GM19351 (cell line): ENCODE data around the gene APH1A.
"Not testable (repeated sequence)": the region's sequence is repeated elsewhere in the genome, so short reads cannot be mapped to it uniquely, and the experiment has no call there.

Experiments
- ATAC-seq: cut with Tn5 transposase; IDR thresholded peaks from one replicate; pipeline ENCODE4 v1.9.1; 2021; ENCODE audit warnings: mild to moderate bottlenecking, moderate library complexity; ENCODE audit not compliant: unreplicated experiment

Gene APH1A

DNA sequence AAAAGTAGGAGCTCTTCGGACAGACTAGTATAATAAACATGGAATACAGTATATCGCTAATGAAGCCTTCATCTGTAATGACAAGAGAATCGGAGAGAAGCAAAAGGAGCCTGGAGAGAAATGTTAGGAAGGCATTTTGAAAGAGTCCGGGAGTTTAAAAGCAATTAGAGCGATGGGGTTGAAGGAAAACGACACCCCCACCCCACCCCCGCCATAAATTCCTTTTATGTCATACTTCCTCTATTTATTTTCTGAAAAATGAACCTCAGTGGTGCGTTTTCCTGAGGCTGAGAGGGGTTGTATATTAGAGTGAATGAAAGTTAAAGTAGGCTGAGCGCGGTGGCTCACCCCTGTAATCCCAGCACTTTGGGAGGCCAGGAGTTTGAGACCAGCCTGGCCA lies 635 bp upstream of the APH1A start:
- no peak for ATAC-seq

DNA sequence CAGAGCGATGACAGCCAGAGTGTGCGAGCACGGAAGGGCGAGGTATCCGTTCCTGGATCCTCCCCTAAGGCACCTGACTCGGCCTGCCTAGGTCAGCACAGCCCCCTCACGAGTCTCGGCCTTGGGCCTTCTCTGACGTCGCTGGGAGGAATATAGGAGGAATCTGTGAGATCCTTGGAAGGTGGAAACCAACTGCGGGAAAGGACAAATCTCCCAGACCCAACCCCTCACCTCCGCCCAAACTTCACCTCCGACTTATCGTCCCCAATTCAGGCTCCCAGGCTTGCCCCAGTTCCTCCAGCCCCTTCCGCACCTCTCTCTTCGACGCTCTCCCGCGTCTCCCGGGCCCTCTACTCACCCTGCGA lies 494 bp downstream of the APH1A start:
- peak; percentile 21 for ATAC-seq

DNA sequence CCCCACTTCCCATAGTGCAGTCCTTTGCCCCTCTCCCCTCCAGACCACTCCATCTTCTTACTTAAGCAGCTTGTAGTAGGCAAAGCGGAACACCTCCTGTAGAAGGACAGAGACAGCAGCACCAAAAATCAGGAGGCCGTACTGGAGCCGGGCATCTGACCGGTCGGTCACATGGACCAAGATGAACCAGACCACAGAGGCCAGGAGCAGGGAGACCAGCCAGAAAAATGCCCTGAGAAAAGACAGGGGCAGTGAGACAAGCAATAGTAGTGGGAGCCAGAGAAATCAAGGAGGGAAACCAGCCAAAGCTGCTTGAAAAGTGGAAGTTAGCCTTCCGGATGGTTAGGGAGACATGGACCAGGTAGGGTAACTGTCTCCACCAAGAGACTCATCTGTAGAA lies 920 bp downstream of the APH1A start:
- no peak for ATAC-seq

DNA sequence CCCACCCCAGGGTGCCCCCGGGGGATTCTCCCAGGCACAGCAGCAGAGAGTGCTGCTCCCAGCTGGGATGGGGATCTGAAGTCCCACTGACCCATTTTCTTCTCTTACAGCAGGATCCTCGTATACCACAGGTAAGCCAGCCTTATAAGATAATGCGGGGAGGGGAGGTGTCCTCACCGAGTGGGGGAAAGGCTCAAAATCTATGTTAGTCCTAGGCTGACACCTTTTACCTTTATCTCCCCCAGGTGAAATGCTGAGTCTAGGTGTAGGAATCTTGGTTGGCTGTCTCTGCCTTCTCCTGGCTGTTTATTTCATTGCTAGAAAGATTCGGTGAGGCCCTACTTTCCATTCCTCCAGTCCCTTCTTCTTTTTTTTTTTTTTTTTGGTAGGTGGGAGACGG lies 5.3 kb downstream of the APH1A start:
- ATAC-seq: no peak

DNA sequence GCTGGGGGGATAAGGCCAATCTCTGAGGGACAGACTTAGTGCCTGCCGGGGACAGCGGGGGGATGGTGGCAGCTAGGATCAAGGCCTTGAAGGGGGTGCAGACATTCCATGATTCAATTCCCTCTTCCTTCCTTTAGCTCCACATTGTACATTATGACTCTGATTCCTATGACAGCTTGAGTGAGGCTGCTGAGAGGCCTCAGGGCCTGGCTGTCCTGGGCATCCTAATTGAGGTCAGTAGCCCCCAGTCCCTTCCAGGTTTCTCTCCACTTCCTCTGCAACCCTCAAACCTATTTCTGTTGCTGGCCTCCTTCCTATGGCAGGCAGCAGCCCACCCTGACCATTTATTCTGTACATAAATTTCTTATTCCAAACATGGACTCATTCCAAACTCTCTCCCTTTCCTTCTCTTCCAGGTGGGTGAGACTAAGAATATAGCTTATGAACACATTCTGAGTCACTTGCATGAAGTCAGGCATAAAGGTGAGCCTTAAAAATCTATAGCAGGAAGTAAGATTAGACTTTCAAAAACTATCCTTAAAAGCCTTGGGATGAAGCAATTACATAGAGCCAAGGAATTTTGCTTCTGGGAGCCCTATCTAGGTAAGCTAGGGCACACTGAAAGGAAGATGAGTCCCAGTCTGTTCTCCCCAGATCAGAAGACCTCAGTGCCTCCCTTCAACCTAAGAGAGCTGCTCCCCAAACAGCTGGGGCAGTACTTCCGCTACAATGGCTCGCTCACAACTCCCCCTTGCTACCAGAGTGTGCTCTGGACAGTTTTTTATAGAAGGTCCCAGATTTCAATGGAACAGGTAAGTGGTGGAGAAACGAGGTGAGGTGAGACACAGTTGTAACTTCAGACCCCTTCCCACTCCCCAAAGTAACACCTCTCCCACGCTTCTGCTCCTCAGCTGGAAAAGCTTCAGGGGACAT lies 6.2 kb downstream of the APH1A start:
- ATAC-seq: no peak

DNA sequence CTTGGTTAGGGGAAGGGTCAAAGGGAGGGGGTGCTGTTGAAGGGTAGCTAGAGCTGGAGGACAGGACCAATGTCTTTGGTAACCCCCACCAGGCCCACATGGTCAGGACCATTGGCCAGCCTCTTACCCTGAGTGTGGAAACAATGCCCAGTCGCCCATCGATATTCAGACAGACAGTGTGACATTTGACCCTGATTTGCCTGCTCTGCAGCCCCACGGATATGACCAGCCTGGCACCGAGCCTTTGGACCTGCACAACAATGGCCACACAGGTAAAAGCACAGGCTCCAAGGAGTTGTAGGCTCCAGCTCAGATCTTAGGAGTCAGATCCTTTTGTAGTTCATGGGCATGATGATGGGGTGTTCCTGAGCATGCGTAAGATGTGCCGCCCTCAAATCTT lies 7.4 kb downstream of the APH1A start:
- no peak for ATAC-seq

DNA sequence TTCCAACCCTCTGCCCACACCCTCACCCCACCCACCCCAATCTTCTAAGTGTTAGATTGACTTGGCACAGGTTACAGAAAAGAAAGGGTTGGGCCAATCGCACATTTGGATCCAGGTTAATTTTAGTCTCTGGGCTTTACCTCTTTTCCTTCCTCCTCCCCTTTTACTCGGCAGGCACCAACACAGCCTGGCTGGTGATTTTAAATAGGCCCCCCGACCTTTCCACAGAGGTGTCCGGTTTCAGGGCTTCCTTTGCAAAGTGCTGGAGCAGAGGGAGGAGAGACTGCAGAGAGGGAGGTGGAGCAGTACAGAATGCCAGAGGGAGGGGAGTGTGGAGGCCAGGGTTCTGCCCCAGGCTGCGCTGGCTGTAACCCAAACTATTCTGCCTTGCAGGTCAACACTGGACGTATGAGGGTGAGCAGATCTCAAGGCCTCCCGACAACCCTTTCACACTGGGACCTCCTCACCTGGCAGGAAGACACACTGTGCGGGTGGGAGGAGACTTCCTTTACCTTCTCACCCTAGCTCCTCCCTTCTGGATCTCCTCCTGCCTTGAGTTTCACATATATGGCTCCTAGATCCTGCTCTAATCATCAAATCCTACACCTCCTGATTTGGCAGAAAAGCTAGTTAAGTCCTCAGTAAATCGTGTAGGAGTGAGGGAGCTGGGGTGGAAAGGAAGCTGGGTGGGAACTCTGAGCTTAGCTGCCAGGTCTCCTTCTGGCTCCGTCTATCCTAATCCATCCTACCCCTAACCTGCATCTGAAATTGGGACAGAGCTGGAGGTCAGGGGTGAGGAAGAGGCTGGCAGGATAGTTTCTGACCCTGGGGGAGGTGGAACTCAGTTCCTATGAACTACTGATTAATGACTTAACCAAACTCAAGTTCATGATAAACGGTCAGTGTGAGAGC lies 8.8 kb downstream of the APH1A start:
- ATAC-seq: no peak

DNA sequence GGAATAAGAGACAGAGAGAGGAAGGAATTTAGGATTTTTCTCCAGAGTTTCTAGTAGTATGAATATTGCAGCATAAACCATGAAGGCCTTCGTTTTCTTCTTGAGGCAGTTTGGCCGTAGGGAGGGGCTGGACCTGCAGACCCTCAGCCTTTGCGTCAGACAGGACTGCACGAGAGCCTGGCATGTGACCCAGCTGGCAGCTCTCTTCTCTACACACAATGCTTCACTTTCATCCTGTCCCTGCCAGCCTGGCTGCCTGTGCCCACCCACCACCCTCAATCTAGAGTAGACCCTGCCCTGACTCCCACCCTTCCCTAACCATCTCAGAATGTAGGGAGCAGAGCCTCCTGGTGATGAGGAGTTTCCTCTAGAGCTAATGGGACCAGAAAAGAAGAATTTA lies 9.6 kb downstream of the APH1A start:
- no peak for ATAC-seq

DNA sequence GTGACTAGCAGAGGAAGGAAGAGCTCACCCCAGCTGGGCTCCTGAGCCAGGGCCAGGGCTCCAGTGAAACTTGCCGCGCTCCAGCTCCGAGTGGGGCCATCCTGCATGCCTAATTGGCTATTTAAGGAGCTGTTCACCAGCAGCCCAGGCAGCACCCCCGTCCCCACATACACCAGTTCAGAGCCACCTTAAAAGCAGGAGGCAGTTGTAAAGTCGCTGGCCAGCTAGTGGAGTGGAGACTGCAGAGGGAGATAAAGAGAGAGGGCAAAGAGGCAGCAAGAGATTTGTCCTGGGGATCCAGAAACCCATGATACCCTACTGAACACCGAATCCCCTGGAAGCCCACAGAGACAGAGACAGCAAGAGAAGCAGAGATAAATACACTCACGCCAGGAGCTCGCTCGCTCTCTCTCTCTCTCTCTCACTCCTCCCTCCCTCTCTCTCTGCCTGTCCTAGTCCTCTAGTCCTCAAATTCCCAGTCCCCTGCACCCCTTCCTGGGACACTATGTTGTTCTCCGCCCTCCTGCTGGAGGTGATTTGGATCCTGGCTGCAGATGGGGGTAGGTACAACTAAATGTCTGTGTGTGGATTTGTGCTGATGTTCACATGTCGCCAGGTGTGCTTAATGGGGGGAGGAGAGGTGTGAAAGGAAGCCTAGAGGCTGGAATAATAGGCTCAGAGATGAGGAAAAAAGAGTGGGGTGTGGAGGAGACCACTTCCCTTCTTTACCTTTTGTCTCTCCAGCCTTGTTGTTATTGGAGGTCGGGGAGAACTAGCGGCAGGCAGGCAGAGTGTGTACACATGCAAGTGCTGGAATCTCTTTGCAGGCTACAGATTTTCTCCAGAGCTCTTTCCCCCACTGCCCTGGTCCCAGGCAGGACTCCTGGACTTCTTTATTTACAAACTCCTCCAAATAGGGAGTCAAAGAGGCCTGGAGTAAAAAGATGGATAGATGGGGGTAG lies 10.9 kb downstream of the APH1A start, which contains the start of gene CA14:
TSS of gene CA14 (plus strand) at position 151 of the 962 bp plus-strand sequence. CDS start at position 506, 355 bp downstream.
- no peak for ATAC-seq

DNA sequence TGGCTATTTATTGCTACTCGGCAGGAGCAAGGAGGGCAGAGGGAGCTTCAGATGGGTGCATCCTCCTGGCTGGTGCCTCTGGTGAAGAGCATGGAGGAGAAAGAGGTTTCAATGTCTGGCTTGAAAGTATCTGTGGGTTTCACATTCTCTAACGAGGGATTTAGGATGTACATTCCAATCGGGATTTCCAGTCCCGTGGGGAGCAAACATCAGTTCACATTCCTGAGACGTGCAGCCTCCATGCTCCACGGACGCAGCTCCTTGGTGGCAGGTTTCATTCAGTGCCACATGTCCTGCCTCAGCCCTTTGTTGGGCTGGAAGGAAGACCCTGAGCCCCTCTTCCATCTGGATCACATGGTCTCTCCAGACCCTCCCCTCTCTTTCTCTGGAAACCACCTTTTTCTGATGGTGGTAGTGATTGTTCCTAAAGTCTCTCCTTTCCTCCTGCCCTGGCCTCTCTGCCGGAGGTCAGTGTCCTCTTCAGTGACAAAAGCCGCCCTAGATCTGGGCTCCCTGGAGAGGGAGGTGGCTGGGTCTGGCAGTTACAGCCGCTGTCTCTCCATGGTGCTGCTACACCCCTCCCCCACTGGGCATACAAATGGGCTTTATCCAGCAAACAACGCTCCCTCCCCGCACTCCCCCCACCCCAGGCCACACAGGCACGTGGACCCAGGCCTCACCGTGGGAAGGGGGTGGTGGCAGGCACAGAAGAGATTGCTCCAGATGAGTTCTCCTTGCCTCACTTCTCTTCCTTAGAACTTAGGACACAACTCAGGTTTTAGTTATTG lies 12.1 kb downstream of the APH1A start:
- no peak for ATAC-seq

DNA sequence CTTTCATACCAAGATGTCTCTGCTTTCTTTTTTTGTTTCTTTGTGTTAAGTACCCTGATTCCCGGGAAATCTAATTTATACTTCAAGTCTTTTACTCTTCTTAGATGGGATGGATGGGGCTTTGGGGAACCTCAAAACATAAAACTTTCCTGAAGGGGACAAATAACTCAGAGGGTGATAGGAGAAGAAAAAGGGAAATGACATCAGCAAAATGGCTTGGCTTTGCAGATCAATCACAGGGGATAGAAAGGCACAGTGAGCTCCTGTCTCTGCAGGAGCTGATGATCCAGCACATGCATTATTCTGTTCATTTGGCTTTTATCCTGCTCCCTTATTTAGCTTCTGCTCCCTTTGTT lies 12.6 kb downstream of the APH1A start:
- no peak for ATAC-seq

DNA sequence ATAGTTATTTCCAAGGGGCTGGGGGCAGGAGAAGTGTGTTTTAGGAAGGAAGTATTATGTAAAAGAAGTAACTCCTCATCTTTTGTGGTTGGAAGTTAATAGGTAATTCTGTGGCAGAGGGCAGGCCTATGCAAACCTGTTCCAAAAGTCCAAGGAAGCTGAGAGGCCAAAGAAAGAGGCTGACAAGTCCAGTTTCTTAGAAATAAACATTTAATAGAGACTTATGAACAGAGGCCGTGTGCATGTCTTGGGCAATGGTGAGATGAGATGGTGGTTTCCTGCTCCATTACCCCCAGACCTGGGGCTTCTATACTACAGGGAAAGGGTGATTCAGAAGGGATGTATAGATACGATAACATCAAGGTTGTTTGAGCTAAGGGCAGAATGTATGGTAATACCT lies 18.9 kb downstream of the APH1A start:
- no peak for ATAC-seq

DNA sequence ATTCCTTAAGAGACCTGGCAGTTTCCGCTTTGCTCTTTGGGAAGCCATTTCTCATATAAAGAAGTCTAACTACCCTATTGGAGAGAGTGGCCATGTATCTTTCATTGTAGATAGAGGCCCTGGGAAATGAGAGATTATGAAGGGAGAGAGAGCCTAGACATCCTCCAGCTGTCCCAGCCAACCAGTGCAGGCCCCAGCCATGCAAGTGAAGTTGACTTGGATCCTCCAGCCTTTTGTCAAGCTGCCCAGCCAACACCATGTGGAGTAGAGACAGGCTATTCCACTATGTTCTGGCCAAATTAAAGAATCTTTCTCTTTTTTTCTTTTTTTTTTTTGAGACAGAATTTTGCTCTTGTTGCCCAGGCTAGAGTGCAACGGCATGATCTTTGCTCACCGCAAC lies 25.8 kb downstream of the APH1A start:
- ATAC-seq: no peak

DNA sequence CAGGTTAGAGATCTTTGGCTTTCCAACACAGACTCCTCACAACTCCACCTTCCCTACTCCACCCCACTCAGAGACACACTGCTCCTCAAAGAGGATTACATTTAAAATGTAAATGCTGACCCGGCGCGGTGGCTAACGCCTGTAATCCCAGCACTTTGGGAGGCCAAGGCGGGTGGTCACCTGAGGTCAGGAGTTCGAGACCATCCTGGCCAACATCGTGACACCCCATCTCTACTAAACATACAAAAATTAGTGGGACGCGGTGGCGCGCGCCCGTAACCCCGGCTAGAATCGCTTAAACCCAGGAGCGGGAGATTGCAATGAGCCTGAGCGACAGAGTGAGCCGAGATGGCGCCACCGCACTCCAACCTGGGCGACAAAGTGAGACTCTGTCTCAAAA lies 31.1 kb downstream of the APH1A start:
- no peak for ATAC-seq

DNA sequence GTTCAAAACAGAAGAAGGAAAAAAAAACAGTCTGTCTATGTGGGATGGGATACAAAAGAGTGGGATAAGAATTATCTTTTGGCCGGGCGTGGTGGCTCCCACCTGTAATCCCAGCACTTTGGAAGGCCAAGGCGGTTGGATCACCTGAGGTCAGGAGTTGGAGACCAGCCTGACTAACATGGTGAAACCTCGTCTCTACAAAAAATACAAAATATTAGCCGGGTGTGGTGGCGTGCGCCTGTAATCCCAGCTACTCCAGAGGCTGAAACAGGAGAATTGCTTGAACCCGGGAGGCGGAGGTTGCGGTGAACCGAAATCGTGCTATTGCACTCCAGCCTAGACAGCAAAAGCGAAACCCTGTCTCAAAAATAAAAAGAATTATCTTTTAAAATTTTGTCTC lies 31.6 kb downstream of the APH1A start:
- not testable (repeated sequence) for ATAC-seq

DNA sequence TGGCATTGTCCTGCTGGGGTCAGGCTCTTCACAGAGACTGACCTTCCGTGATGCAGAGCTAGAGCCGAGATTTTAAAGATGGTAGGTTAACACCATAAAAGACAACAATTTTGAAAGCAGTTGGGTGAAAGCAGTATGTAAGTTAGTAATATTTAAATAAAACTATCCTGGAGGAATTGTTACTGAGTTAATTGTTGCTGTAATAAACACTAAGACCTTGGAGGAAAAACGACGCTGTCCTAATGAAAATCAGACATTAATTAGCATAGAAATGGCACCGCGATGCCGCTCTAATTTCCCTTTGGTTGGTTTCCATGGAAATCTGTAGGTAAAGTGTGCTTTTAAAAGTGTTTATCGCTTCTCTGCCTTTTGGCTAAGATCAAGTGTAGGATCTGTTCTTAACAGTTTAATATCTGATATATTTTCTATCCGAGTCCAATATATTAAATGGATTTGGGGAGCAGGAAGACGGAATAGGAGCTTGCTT lies 32.2 kb downstream of the APH1A start:
- no peak for ATAC-seq

DNA sequence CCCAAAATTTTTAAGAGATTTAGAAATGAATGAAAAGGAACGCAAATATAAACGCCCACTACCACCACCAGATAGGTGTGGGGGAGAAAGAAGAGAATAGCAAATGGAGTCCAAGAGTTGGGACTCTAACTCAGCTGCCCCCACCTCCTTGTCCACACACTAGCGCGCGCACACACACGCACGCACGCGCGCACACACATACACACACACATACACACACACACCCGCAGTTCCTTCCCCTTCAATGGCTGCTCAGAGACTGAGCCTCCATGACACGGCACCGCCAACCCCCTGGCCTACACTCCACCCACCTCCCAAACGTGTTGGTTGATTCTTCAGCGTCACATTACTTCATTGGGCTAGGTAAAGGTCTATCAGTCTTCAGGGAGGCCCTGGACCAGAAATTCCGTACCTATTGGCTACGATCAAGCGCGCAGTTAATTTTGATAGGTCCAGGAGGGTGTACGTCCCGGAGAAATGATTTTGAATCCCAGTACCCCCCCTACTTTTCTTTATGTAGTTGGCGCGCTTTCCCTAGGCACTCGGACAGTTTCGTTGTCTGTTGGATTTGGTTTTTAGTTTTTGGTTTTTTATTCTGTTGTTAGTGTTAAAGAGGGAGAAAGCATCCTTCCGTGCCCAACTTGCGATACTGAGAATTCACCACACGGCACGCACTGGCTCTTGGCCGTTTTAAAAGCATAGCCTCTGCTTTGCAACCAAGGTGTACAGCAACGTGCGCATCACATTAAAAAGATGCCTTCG lies 32.8 kb downstream of the APH1A start, which contains the start of gene ANP32E:
TSS of gene ANP32E (minus strand) at position 261 of the 762 bp plus-strand sequence. CDS start 326 bp downstream, outside the sequence.
- peak; percentile 81 for ATAC-seq

DNA sequence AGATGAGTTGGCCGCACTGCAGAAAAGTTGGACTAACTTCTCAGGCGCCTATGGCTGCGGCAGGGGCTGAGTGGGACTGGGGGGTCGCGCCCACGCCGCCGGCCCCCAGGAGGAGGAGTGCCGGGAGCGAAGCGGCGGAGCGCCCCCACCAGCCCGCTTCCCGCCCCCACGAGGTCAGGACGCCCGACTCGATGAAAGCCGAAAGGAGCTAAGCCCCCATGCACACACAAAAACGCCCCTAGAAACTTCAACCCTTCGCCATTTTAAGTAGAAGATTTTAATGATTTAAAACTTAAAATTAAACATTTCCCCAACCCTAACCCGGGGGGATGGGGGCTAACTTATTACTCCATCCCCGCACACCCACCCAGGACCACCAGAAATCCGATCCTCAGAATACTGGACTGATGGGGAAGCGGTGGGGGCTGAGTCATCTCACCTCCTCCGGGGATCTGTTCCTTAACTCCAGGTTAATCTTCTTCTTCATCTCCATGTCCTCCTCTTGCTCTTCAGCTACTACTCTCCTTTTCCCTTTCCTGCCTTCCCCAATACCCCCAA lies 33.4 kb downstream of the APH1A start:
- ATAC-seq: no peak
